IPS-18c (cell line): ENCODE data around the gene CMIP.

Experiments used
- H3K4me3 ChIP-seq: 2 replicates; pipeline ENCODE4 v1.7.0; 2013; ENCODE audit warnings: low read depth, mild to moderate bottlenecking, low read length, moderate library complexity; ENCODE audit not compliant: insufficient read depth
- H3K9me3 ChIP-seq: one replicate; pipeline ENCODE4 v1.6.1; 2013; ENCODE audit warnings: mild to moderate bottlenecking, low read length, moderate library complexity; ENCODE audit not compliant: control insufficient read depth, insufficient read depth

The CMIP gene

DNA sequence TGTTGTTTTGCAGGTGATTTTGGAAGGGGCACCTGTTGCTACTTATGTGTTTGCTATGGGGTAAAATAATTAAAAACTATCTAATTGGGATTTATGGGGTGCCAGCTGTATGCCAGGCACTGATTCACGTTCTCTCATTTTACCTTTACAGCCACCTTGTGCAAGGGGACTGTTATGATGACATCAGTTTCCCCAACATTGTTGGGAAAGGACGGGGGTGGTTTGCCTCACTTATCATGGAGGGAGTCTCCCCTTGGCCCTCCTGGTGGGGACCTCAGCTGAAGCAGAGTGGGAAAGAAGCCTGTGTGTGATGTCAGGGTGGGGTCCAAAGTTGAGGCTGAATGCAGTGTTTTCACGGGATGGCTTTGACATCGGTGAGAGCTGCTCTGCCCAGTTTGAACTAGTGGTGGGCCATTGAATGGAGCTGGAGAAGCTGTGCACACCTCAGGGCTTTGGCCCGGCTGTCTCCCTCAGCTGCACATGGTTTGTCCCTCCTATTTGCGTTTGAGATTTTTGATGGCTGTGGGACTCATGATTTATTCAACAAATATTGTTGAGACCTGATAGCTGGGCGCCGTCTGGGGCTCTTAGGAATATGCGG lies 36.1 kb downstream of the CMIP start:
- Histone ChIP-seq H3K9me3 (no peaks in the 10 kb centered on the region), H3K4me3 (no peak overlapping the region)

DNA sequence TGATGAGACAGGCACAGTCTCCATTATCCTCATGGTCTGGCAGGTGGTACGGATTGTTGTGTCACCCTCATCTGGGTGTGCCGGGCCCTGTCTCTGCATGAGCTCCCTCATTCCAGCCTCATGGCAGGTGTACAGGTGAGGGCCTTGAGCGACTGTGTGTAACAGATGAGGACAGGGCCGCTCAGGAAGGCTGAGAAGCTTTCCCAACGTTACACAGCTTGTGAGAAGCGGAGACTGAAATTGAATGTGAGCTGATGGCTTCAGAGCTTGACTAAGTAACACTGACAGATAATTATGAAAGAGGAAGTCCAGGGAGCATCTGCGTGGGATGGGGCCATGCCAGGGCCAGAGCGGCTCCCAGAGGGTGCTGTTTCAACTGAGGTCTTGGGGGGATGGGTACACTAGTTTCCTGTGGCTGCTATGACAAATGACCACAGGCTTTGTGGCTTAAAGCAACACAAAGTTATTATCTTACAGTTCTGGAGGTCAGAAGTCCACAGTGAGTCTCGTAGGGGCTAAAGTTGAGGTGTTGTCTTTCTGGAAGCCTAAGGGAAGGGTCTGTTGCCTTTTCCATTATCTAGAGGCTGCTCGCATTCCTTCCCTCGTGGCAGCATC lies 36.7 kb downstream of the CMIP start:
- Histone ChIP-seq H3K9me3 (no peaks in the 10 kb centered on the region), H3K4me3 (no peak overlapping the region)

DNA sequence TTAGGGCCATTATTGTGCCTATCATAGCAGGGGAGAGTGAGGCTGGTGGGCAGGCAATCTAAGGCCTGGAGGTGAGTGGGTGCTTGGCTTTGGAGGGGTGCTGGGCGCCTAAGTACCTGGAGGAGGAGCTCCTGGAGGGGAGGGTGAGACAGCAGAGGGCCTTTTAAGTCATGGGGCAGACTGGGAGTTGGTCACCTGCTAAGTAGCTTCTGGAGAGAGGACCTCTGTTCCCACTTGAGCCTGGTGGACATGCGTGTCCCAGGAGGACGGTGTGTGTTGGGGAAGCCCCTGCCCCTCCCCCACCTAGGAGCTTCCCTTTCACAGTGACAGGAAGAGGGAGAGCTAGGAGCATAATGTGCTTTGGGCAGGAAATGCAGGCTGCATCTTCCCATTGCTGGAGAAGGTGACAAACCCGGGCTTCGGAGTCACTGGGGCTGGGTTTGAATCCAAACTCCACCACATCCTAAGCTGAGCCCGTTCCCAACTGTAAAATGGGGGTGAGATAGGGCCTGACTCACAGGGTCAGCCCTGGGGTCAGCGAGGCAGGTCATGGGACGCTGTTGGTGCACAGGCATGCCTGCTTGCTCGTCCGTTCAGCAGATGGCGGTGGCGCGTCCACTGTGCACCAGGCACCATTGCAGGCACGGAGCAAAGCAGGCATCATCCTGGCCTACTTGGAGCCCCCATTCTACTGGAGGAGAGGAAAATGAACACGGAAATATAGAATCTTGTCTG lies 37.9 kb downstream of the CMIP start:
- no peaks in the 10 kb centered on the region for H3K9me3 ChIP-seq
- H3K4me3 ChIP-seq = no peak overlapping the region

DNA sequence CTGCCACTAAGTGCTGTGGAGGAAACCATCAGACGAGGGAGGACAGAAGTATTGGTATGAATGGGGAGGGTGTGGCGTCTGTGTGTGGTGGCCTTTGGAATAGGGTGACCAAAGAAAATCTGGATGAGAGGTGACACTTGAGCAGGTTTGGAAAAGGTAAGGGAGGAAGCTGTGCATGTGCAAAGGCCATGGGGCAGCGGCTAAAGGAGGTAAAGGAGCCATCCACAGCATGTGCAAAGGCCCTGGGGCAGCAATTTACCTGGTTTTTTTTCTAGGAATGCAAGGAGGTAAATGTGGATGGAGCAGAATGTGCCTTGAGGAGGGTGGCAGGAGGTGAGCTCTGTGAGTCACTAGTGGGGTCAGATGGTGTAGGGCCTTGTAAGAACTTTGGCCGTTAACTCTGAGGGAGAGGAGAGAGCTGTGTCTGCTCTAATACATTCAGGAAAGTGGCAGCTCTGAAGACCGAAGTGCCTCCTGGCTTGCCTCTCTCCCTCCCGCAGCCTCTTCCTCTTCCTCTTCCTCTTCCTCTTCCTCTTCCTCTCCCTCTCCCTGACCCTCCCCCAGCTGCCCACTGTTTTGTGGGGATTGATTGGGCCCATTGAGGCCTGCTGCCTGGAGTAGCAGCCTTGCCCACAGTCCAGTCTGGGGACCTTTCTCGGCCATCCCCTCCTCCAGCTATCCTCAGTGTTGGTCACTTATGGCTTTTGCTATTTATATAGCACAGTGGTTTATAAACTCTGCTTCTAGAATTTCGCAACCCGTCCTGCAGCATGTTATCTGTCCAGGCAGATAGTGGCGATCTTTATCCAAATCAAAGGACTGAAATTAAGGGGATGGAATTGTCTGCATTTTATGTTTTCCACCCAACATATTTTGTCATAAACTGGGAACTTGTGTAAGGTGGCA lies 38.7 kb downstream of the CMIP start:
- Histone ChIP-seq H3K9me3 (no peaks in the 10 kb centered on the region), H3K4me3 (no peak overlapping the region)

DNA sequence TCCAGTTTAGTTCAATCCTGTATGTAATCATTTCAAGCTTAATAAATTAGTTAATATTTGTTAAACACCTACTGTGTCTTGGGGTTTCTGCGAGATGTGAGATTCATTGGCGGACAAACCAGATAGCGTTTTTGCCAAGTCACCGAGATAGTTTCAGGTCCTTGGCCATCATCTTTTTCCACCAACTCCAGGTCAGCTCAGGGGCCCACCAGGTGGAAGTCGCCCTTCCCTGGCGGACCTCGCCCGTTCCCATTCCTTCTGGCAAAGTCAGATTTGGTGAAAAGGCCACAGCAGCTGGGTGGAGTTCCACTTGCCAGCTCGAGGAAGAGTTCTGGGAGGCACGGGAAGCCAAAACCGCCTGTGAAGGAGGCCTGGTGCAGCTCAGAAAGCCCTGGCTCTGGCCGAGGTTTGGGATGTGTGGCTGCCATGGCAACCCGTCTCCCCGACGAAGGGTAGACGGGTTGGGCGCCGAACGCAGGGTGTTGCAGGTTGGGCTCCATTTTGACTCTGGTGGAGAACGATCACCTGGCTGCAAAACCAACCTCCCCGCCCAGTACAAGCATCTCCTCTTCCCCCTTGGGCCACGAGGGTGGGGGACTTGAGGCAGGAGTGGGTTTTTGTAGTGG lies 39.5 kb downstream of the CMIP start:
- Histone ChIP-seq H3K4me3 (no peak overlapping the region), H3K9me3 (no peaks in the 10 kb centered on the region)

DNA sequence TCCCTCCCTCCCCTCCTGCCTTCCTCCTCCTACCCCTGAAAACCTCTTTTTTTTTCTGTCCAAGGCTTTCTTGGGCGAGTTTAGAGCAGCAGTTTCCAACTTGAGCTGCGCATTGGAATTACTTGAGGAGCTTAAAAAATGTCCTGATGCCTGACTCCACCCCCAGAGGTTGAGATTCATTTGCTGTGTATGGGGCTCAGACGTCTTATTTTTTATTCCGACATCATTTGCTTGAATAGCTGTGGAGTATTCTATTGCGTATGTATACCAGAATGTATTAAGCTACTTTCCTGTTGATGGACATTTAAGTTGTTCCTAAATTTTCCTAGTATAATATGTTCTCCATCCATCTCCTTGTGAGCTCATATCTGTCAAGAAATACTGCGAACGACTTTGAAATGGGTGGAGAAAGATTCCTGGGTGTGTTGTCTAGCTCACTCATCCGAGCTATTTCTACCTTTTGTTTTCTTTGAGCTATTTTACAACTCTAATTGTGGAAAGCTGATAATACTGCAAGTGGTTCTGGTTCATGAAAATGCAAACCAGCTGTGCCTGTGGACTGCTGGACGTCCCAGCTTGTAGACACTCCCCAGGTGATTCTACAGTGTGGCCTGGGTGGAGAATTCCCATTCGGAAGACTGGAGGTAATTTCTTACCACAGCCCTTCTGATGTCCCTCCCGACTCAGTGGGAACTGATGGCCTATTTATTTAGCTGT lies 40.5 kb downstream of the CMIP start:
- H3K4me3 ChIP-seq = no peak overlapping the region
- no peaks in the 10 kb centered on the region for H3K9me3 ChIP-seq

DNA sequence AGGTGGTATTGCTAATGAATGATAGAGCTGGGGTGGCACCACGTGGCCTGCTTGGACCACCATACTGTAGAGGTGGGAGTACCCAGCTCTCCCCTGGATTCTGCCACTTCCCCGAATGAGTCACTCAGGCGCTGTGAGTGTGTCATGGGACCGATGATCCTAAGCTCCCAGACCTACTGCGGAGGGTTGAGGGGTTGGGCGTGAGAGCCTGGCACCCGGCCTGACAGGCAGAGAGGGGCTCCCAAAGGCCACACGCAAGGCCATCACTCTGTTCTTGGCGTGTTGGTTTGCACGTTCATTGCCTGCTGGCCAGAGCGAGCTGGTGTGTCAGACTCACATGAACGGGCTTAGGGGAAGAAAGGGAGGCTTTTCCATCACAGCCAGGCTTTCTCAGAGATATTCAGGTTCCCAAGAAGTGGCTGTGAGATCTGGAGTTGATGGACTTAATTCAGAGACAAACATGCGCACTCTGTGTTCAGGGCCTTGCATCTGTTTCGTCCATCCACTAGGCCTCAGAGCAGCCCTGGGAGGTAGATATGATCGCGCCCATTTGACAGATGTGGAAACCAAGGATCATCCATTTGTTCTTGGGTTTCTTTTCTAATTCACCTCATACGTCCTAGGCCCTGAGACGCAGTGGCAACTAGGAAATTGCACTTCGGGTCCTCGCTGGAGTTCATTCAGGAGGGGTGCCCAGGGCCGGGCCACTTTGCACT lies 41.4 kb downstream of the CMIP start:
- Histone ChIP-seq H3K4me3 (no peak overlapping the region), H3K9me3 (no peaks in the 10 kb centered on the region)

DNA sequence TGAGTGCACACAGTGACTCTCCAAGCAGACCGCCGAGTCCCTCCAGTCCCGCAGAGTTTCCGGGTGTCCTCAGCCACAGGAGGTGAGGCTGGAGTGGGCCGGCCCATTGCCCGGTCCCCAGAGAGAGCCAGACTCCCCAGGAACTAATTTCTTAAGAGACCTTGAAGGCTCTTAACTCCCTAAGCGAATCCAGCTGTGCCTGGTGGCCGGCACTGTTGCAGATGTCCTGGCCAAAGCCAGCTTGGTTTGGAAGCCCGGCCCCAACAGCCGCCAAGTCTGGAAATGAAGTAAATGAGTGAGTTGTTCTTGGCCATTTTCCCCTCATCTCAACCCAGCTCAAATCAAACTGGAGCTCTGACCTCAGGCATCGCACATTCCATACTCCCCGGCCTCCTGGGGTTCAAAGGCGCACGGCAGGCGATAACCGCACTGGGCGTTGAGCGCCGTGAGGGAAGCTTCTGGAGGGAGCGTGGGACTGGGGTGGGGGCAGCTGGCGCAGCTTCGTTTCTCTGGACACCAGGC lies 42.0 kb downstream of the CMIP start:
- H3K9me3 ChIP-seq = no peaks in the 10 kb centered on the region
- no peak overlapping the region for H3K4me3 ChIP-seq

DNA sequence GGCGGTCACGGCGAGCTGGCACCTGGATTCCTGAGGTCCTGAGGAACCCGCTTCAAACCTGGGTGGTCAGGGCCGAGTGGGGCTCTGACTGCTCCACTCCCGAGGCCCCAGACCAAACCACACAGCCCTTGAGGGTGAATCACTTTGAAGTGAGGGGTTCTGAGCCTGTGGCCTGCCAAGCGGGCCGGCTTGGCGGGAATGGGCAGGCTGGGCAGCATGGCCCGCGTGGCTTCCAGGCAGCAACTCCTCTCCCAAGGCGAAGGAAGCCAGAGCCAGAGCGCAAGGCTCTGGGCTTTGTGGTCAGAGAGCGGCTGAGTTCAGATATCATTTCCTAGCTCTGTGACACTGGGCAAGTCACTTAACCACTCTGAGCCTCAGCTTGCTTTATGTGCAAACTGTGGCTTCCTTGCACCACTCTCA lies 42.7 kb downstream of the CMIP start:
- H3K4me3 ChIP-seq = no peak overlapping the region
- H3K9me3 ChIP-seq = peaks cover 4% of the 10 kb centered on the region

DNA sequence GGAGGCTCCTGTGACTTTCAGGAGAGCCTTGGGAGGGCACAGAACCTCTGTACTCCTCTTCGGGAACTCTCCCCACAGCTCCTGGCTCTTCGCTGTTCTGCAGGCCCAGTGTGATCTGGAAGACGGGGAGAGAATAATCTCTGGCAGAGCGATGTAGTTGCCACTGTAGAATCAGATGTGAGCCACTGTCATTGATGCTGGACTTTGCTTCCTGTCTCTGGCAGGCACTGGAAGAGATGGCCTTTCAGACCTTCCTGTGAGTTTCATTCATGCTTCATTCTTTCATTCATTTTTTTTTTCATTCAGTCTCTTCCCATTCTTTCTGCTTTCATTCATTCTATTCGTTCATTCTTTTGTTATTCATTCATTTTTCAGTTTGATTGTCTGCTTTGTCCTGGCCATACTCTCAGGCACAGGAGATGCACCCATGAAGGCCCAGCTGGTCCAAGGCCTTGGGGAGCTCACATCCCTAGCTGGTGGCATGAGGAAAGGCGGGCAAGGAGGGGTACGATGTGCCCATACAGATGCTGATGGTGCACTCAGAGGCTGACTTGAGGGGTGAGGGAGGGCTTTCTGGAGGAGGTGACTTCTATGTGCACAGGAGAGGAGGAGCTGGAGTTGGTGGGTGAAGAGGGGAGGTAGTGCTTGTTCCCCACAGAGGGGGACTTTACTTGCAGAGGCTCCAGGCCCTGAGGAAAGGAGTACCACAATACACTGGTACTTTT lies 44.2 kb downstream of the CMIP start:
- no peak overlapping the region for H3K4me3 ChIP-seq
- H3K9me3 ChIP-seq = peaks cover 4% of the 10 kb centered on the region

DNA sequence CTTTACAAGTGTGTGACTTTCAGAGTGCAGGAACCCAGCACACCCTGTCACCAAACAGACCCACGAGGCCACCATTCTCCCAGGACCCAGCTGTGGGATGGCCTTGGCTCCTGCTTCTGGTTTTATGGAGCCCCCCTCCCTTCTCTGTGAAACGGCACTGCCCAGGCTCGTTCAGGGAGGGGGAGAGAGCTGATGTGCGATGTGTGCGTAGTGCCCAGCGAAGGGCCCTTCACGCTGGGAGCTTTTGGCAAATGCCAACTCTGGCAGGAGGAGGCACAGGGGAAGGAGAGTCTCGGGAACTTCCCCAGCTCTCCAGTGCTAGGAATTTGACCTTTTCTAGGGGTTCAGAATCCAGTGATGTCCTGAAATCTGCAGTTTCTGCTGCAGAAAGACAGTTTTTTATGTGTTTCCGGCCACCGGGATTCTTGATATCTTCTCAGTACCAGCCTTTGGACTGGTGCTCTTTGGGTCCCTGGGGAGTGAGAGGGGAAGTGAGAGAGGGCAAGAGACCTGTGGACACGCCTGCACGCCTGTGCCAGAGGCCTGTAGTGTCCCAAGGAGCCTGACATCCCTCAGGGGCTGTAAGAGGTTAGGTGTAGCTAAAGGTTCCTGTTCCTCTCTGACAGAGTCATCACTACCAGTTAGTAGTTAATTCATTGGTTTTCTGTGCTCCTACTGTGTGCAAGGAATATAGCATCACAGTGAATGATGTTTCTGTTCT lies 45.1 kb downstream of the CMIP start:
- Histone ChIP-seq H3K4me3 (no peak overlapping the region), H3K9me3 (peaks cover 4% of the 10 kb centered on the region)

DNA sequence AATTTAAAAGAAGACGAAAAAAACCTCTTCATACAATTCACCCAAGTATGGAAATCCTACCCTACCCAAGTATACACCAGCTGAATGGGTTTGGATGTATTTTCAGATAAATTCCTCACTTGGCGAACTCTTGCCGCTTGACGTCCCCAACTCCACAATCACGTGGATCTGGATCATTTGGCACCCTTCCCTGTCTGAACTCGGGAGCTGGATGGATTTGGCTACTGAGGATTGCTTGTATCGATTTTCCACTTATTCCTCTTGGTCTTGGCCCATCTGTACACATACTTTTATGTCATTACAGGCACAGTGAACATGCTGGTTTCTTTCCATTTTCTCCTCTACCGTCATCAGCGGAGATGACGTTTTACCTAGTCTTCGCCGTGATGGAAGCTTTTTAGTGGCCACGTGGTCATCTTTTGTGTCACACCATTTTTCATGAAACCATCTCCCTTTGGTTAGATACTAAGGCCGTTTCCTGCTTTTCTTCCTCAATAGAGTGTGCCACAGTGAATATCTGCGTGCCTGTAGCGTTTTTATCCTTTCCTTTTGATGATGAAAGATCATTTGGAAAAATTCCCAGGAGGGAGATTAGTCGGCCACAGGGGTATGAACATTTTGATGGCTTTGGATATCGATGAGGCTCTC lies 47.1 kb downstream of the CMIP start:
- no peak overlapping the region for H3K4me3 ChIP-seq
- peaks cover 4% of the 10 kb centered on the region for H3K9me3 ChIP-seq

DNA sequence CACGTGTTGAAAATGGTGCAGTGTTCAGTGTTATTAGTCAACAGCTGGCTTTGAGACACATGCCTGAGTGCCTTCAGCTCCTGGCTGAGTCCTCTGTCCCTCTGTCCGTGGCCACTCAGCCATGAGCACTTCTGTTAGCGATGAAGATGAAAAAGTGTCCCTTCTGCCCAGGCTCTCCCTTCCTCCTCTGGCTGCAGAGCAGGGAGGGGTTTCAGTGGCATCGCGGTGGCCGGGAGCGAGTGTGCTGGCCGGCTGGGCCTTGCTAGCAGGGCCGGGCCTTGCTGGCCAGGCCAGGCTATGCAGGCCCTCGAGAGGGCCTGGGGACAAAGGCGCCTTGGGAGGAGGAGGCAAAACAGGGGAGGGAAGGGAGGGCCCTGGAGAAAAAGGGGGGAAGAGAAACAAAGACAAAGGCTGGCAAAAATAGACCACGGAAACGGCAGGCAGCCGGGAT lies 47.7 kb downstream of the CMIP start:
- no peak overlapping the region for H3K4me3 ChIP-seq
- peaks cover 4% of the 10 kb centered on the region for H3K9me3 ChIP-seq

DNA sequence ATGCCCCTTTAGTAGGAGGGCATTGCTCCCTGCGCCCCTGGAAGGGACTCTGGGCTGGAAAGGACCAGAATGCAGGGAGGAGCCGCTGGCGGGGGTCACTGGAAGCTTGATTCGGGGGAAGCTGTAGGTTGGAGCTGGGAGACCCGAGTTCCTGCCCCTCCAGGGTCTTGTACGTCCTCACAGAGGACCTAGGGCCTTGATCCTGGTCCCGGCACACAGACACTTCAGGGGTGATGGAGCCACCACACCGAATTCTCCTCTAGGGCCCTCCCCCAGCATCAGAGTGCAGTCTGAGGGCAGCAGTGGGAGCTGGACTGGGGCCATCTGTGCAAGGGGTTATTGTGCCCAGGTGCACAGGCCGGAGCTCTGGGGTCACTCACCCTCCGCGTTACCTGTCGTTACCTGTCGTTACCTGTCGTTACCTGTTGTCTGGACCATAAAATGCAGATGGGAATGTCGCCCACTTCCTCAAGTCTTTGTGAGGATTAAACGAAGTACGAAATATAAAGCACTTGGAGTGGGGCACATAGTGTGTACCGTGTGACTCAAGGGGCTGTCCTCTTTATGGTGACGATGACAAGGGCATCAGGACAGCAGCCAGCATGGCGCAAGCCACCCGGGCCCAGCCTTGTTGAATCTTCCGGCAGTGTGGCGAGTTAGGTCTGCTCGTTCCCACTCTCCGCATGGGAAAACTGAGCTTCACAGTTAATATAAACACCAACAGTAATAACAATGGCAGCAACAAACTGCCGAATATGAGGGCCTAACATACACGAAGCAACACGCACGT lies 48.6 kb downstream of the CMIP start:
- Histone ChIP-seq H3K9me3 (peaks cover 4% of the 10 kb centered on the region), H3K4me3 (no peak overlapping the region)
